ENCODE results near the gene CLIC1.

GRCh38 chr6:31765910-31766794, 29.8 kb upstream of the CLIC1 start:
- TF ChIP-seq, protein P1, sequence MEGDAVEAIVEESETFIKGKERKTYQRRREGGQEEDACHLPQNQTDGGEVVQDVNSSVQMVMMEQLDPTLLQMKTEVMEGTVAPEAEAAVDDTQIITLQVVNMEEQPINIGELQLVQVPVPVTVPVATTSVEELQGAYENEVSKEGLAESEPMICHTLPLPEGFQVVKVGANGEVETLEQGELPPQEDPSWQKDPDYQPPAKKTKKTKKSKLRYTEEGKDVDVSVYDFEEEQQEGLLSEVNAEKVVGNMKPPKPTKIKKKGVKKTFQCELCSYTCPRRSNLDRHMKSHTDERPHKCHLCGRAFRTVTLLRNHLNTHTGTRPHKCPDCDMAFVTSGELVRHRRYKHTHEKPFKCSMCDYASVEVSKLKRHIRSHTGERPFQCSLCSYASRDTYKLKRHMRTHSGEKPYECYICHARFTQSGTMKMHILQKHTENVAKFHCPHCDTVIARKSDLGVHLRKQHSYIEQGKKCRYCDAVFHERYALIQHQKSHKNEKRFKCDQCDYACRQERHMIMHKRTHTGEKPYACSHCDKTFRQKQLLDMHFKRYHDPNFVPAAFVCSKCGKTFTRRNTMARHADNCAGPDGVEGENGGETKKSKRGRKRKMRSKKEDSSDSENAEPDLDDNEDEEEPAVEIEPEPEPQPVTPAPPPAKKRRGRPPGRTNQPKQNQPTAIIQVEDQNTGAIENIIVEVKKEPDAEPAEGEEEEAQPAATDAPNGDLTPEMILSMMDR (conservative IDR thresholded peaks at IDR 0.05; ENCODE audit: low read length): no peak
- no peak for TF ChIP-seq EZH2phosphoT487 (IDR thresholded peaks at IDR 0.05; ENCODE audit: borderline replicate concordance)

Measured in Loucy (cell line).